PC-3 (cell line): Measurements from ENCODE around the gene AMZ2. TPM values are rescaled to one million over a fixed set of nuclear protein-coding genes. Genes with fewer than 3 reads are reported as not detected.

Experiments
- ATAC-seq: fragments of 200-7000 bp; cut with Tn5 transposase; 2 replicates; pipeline ENCODE4 v1.9.1; 2020; ENCODE audit warnings: mild to moderate bottlenecking, moderate library complexity
- BruUV-seq: library from RNA; stranded (reverse); fragments of 400-500 nt; replicated peaks from 2 replicates; lab custom pipeline; 2021; lab: Mats Ljungman, UMichigan
- CTCF ChIA-PET: fragments of 300-600 bp; sonication (Branson Sonifier 250); formaldehyde crosslinking; loops from one replicate; lab custom pipeline; 2022; ENCODE audit warnings: antibody characterized with exemption; lab: Charles Lee
- POLR2A ChIA-PET: fragments of 300-600 bp; sonication (Branson Sonifier 250); formaldehyde crosslinking; loops from one replicate; lab custom pipeline; 2022; ENCODE audit warnings: antibody characterized with exemption; ENCODE audit not compliant: unreplicated experiment; lab: Charles Lee
- DNase-seq: peaks from one replicate; pipeline ENCODE4 v3.0.0-alpha.2; 2015
- H2AFZ ChIP-seq: fragments of 300-600 bp; sonication (generic); 2 replicates; pipeline ENCODE4 v1.6.0; 2016; ENCODE audit warnings: antibody characterized with exemption, low read length
- H3F3A ChIP-seq: fragments of 300-600 bp; sonication (generic); one replicate; pipeline ENCODE4 v1.6.0; 2017; ENCODE audit warnings: antibody characterized with exemption, low read length, control low read depth, mild to moderate bottlenecking; ENCODE audit not compliant: unreplicated experiment
- H3K27ac ChIP-seq: fragments of 300-600 bp; sonication (generic); 2 replicates; pipeline ENCODE4 v1.5.1; 2016; ENCODE audit warnings: mild to moderate bottlenecking, low read length
- H3K27me3 ChIP-seq: fragments of 300-600 bp; sonication (generic); 2 replicates; pipeline ENCODE4 v1.6.1; 2016; ENCODE audit warnings: low read length, mixed read lengths
- H3K36me3 ChIP-seq: fragments of 300-600 bp; sonication (generic); 2 replicates; pipeline ENCODE4 v1.6.1; 2016; ENCODE audit warnings: low read depth, mixed run types, low read length, mixed read lengths
- H3K4me1 ChIP-seq: fragments of 300-600 bp; sonication (generic); 2 replicates; pipeline ENCODE4 v1.5.1; 2016; ENCODE audit warnings: low read length; ENCODE audit not compliant: insufficient read depth
- H3K4me2 ChIP-seq: fragments of 300-600 bp; sonication (generic); 2 replicates; pipeline ENCODE4 v1.6.0; 2016; ENCODE audit warnings: low read length
- H3K4me3 ChIP-seq: fragments of 300-600 bp; sonication (generic); 2 replicates; pipeline ENCODE4 v1.5.1; 2016; ENCODE audit warnings: mild to moderate bottlenecking, low read length, mixed read lengths
- H3K79me2 ChIP-seq: fragments of 300-600 bp; sonication (generic); 2 replicates; pipeline ENCODE4 v1.6.1; 2017; ENCODE audit warnings: low read length, mixed read lengths
- H3K9ac ChIP-seq: fragments of 300-600 bp; sonication (generic); 2 replicates; pipeline ENCODE4 v1.6.0; 2016; ENCODE audit warnings: mild to moderate bottlenecking, low read length
- H3K9me2 ChIP-seq: fragments of 300-600 bp; sonication (generic); replicated peaks from 2 replicates; pipeline ENCODE4 v1.6.1; 2016; ENCODE audit warnings: mixed run types, low read length, mixed read lengths
- H3K9me3 ChIP-seq: fragments of 300-600 bp; sonication (generic); 2 replicates; pipeline ENCODE4 v1.6.1; 2016; ENCODE audit warnings: low read length, mixed read lengths
- H4K20me1 ChIP-seq: fragments of 300-600 bp; sonication (generic); 2 replicates; pipeline ENCODE4 v1.6.1; 2016; ENCODE audit warnings: low read length, mixed read lengths
- CTCF ChIP-seq: fragments of 300-600 bp; sonication (generic); conservative IDR thresholded peaks from 2 replicates; pipeline ENCODE4 v1.5.1; 2017; ENCODE audit warnings: antibody characterized with exemption, low read depth, mild to moderate bottlenecking, low read length
- EZH2 ChIP-seq: fragments of 300-600 bp; sonication (generic); IDR thresholded peaks from one replicate; pipeline ENCODE4 v1.6.1; 2017; ENCODE audit warnings: antibody characterized with exemption, mild to moderate bottlenecking, low read length; ENCODE audit not compliant: unreplicated experiment
- EZH2phosphoT487 ChIP-seq: fragments of 300-600 bp; sonication (generic); IDR thresholded peaks from 2 replicates; pipeline ENCODE4 v1.6.1; 2018; ENCODE audit warnings: mild to moderate bottlenecking, antibody characterized with exemption, low read length, borderline replicate concordance
- intact Hi-C: fragments of 100-400 bp; cut with micrococcal nuclease; formaldehyde crosslinking; loops from 2 replicates; pipeline ENCODE4 v1.9.0; 2023
- total RNA-seq: library from RNA; depleted of rRNA; stranded (reverse); fragments of >200 nt; gene quantifications from 2 replicates; pipeline ENCODE4 v1.2.3, GENCODE V29; 2014

The AMZ2 gene
- total RNA-seq, 1 experiment from 2014 or later: 88.5 TPM

- no peaks in the 10 kb centered on the region for H4K20me1 ChIP-seq
- peak overlapping the region; percentile 64 for H3K9ac ChIP-seq
- peaks cover 8% of the 10 kb centered on the region for H3K27me3 ChIP-seq
- peak overlapping the region; percentile 99 for H2AFZ ChIP-seq
- no TSS peak for BruUV-seq
- DNase-seq (peak; percentile 61), ATAC-seq (no peak)
- ChIA-PET POLR2A (no interaction called here), CTCF (no interaction called here)
- peak overlapping the region; percentile 94 for H3K4me3 ChIP-seq
- H3K4me2 ChIP-seq: peak overlapping the region; percentile 97
- no peaks in the 10 kb centered on the region for H3K9me3 ChIP-seq
- H3K27ac ChIP-seq: no peak overlapping the region
- H3F3A ChIP-seq: no peaks in the 10 kb centered on the region
- H3K36me3 ChIP-seq: no peaks in the 10 kb centered on the region
- TF ChIP-seq EZH2 (no peak), EZH2phosphoT487 (no peak), CTCF (no peak)
- intact Hi-C loops: loop anchor here (5.0 kb wide), 1 partner anchor 43 kb away; the partner anchor contains the start of gene AMZ2
- H3K79me2 ChIP-seq: peaks cover 7% of the 10 kb centered on the region; the same call in 1 of the 2 replicates
- H3K4me1 ChIP-seq: peaks cover 20% of the 10 kb centered on the region
- H3K9me2 ChIP-seq: no peaks in the 10 kb centered on the region
Observed at GRCh38 chr17:68204736-68205135, 43.1 kb upstream of the AMZ2 start.

GRCh38 chr17:68205251-68205807 is 42.5 kb upstream of the AMZ2 start:
- ChIA-PET CTCF (no interaction called here), POLR2A (interaction anchor here (0.6 kb wide), 1 partner anchor 841 kb away, joined by 21 read pairs; no protein-coding TSS in a partner anchor)
- Histone ChIP-seq H3F3A (no peaks in the 10 kb centered on the region), H3K9ac (peak overlapping the region; percentile 64), H3K9me3 (no peaks in the 10 kb centered on the region), H3K4me3 (peak overlapping the region; percentile 94), H3K79me2 (peaks cover 7% of the 10 kb centered on the region; the same call in 1 of the 2 replicates), H3K4me2 (peak overlapping the region; percentile 97), H3K27me3 (peaks cover 2% of the 10 kb centered on the region), H3K27ac (no peak overlapping the region), H4K20me1 (no peaks in the 10 kb centered on the region), H3K4me1 (peaks cover 14% of the 10 kb centered on the region), H3K36me3 (no peaks in the 10 kb centered on the region), H3K9me2 (no peaks in the 10 kb centered on the region), H2AFZ (peak overlapping the region; percentile 99)
- no TSS peak for BruUV-seq
- ATAC-seq: peak; percentile 83
- TF ChIP-seq EZH2phosphoT487 (no peak), EZH2 (no peak), CTCF (peak; percentile 91)
- peak; percentile 91 for DNase-seq
- intact Hi-C loops: no loop called here
